AG09309 (cell line): ENCODE measurements around the gene ERCC2.
"Not testable (repeated sequence)": the region's sequence is repeated elsewhere in the genome, so short reads cannot be mapped to it uniquely, and the experiment has no call there.

ENCODE experiments used
- DNase-seq: peaks from one replicate; pipeline ENCODE4 v3.0.0-alpha.2; 2010; ENCODE audit warnings: low read depth
- H3K4me3 ChIP-seq: 2 replicates; pipeline ENCODE4 v1.5.1; 2011; ENCODE audit warnings: mild to moderate bottlenecking, low read depth, low read length, moderate library complexity; ENCODE audit not compliant: control insufficient read depth
- TF ChIP-seq, protein P1 (sequence below): IDR thresholded peaks from 2 replicates; pipeline ENCODE4 v1.5.1; 2011; ENCODE audit warnings: mild to moderate bottlenecking, low read depth, low read length, inconsistent platforms; ENCODE audit not compliant: insufficient read depth, control insufficient read depth; ENCODE audit errors: missing control alignments

ERCC2 gene

GRCh38 chr19:45413497-45413896 is 43.1 kb upstream of the ERCC2 start:
- TF ChIP-seq, protein P1, sequence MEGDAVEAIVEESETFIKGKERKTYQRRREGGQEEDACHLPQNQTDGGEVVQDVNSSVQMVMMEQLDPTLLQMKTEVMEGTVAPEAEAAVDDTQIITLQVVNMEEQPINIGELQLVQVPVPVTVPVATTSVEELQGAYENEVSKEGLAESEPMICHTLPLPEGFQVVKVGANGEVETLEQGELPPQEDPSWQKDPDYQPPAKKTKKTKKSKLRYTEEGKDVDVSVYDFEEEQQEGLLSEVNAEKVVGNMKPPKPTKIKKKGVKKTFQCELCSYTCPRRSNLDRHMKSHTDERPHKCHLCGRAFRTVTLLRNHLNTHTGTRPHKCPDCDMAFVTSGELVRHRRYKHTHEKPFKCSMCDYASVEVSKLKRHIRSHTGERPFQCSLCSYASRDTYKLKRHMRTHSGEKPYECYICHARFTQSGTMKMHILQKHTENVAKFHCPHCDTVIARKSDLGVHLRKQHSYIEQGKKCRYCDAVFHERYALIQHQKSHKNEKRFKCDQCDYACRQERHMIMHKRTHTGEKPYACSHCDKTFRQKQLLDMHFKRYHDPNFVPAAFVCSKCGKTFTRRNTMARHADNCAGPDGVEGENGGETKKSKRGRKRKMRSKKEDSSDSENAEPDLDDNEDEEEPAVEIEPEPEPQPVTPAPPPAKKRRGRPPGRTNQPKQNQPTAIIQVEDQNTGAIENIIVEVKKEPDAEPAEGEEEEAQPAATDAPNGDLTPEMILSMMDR, result no peak
- no peak for DNase-seq
- H3K4me3 ChIP-seq, result no peak overlapping the region

- not testable (repeated sequence) for DNase-seq, H3K4me3 ChIP-seq
Measured at GRCh38 chr19:45410330-45410729, 40.0 kb upstream of the ERCC2 start.

- no peak overlapping the region for H3K4me3 ChIP-seq
- TF ChIP-seq, protein P1, result no peak
- DNase-seq, result no peak
Measured at GRCh38 chr19:45409557-45409920, 39.2 kb upstream of the ERCC2 start.

DNA sequence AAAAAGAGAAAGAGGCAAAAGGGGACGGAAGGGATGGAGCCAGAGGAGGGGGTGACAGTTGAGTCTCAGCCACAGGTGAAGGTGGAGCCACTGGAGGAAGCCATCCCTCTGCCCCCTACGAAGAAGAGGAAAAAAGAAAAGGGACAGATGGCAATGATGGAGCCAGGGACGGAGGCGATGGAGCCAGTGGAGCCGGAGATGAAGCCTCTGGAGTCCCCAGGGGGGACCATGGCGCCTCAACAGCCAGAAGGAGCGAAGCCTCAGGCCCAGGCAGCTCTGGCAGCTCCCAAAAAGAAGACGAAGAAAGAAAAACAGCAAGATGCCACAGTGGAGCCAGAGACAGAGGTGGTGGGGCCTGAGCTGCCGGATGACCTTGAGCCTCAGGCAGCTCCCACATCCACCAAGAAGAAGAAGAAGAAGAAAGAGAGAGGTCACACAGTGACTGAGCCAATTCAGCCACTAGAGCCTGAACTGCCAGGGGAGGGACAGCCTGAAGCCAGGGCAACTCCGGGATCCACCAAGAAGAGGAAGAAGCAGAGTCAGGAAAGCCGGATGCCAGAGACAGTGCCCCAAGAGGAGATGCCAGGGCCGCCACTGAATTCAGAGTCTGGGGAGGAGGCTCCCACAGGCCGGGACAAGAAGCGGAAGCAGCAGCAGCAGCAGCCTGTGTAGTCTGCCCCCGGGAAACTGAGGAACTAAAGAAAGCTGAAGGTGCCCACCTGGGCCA is 38.6 kb upstream of the ERCC2 start:
- H3K4me3 ChIP-seq, result no peak overlapping the region
- TF ChIP-seq, protein P1, result no peak
- DNase-seq, result no peak

DNA sequence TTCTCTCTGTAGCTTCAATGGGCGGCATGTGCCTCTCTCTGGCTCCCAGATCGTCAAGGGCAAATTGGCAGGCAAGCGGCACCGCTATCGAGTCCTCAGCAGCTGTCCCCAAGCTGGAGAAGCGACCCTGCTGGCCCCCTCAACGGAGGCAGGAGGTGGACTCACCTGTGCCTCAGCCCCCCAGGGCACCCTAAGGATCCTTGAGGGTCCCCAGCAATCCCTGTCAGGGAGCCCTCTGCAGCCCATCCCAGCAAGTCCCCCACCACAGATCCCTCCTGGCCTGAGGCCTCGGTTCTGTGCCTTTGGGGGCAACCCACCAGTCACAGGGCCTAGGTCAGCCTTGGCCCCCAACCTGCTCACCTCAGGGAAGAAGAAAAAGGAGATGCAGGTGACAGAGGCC is 37.7 kb upstream of the ERCC2 start:
- no peak for DNase-seq
- TF ChIP-seq, protein P1, result no peak
- H3K4me3 ChIP-seq, result no peak overlapping the region

GRCh38 chr19:45407585-45407984 is 37.2 kb upstream of the ERCC2 start:
- not testable (repeated sequence) for DNase-seq
- H3K4me3 ChIP-seq, result peak overlapping the region; percentile 87; the same call in 1 of the 2 replicates

DNA sequence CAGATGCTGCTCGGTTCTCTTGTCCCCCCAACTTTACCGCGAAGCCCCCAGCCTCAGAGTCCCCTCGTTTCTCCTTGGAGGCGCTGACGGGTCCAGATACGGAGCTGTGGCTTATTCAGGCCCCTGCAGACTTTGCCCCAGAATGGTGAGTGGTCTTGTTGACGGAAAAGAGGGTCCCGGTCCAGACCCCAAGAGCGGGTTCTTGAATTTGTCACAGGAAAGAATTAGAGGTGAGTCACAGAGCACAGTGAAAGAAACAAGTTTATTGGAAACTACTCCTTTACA is 36.7 kb upstream of the ERCC2 start:
- TF ChIP-seq, protein P1, result no peak
- DNase-seq, result no peak
- peak overlapping the region; percentile 87 for H3K4me3 ChIP-seq

GRCh38 chr19:45406226-45407090 is 36.1 kb upstream of the ERCC2 start, which contains the start of gene POLR1G:
POLR1G (plus strand) TSS chr19:45406644; CDS start chr19:45406697, 53 bp downstream.
- TF ChIP-seq, protein P1, result no peak
- DNase-seq, result no peak
- H3K4me3 ChIP-seq, result peak within 1 kb of the TSS; percentile 87
